Endothelial cell of umbilical vein (primary cell): ENCODE measurements around the gene DCAF11.

Experiments used
- CTCF ChIP-seq, 2 donors: IDR thresholded peaks; 1 replicate in 1 of 2; 2 replicates in 1 of 2; pipeline ENCODE4 v1.5.1; 2011; ENCODE audit warnings: low read length in 2 of 2, mild to moderate bottlenecking in 2 of 2, moderate library complexity in 2 of 2, control low read depth in 1 of 2, inconsistent platforms in 1 of 2, low read depth in 1 of 2; ENCODE audit not compliant: insufficient read depth in 1 of 2; ENCODE audit errors: extremely low read depth in 1 of 2
- EZH2 ChIP-seq: IDR thresholded peaks from 2 replicates; pipeline ENCODE4 v1.6.1; 2012; ENCODE audit warnings: borderline replicate concordance, low read depth, mild to moderate bottlenecking, moderate library complexity, low read length, inconsistent platforms; ENCODE audit not compliant: severe bottlenecking
- FOS ChIP-seq: IDR thresholded peaks from 2 replicates; pipeline ENCODE4 v1.6.1; 2011; ENCODE audit warnings: mild to moderate bottlenecking, low read length, moderate library complexity, borderline replicate concordance; ENCODE audit not compliant: insufficient read depth
- POLR2A ChIP-seq: IDR thresholded peaks from 2 replicates; pipeline ENCODE4 v1.6.1; 2012; ENCODE audit warnings: low read depth, mild to moderate bottlenecking, control low read depth, low read length
- POLR2AphosphoS5 ChIP-seq: IDR thresholded peaks from 2 replicates; pipeline ENCODE4 v1.6.1; 2012; ENCODE audit warnings: low read depth, mild to moderate bottlenecking, control low read depth, low read length, moderate library complexity; ENCODE audit not compliant: insufficient read depth

GRCh38 chr14:24077086-24077485, 37.5 kb upstream of the DCAF11 start:
- TF ChIP-seq POLR2AphosphoS5 = no peak
- no peak for TF ChIP-seq CTCF (IDR thresholded peaks at IDR 0.05; ENCODE audit: extremely low read depth in 1 of 2, insufficient read depth in 1 of 2, low read depth in 1 of 2, low read length in 2 of 2)
- no peak for TF ChIP-seq POLR2A
- no peak for TF ChIP-seq EZH2
- no peak for TF ChIP-seq FOS
